Urothelium cell line (cell line): Measurements from ENCODE around the gene YIPF4.
"Not testable (repeated sequence)": the region's sequence is repeated elsewhere in the genome, so short reads cannot be mapped to it uniquely, and the experiment has no call there.

Experiments
- DNase-seq: peaks from one replicate; pipeline ENCODE4 v3.0.0; 2011; ENCODE audit warnings: low spot score, mixed read lengths
- FAIRE-seq: peaks from 2 replicates; lab custom pipeline; 2011; peaks lifted over from hg19 to GRCh38; lab: Jason Lieb, UNC

Gene YIPF4

GRCh38 chr2:32277674-32278477, at the start of gene YIPF4:
TSS of gene YIPF4 (plus strand) at chr2:32277904. CDS start at chr2:32278156, 252 bp downstream.
- no peak for FAIRE-seq

DNA sequence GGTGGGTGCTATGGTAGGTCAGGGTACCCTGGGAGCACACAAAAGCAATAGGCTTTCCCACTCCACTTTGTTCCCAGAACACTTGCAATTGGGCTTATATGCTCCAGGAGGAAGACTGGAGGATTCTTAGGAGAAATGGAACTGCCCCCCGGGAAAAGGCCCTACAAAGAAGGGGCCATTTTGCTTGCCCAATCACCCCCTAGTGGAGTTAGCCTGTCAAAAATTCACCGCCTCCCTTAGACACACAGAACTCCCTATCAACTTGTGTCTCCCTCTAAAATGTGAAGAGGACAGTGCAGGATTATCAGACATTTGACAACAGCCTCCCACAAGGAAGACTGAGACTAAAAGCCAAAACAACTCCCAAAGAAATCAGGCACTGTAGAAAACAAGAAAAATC, 49.5 kb upstream of the YIPF4 start:
- FAIRE-seq (no peak), DNase-seq (no peak)

More at GRCh38 chr2:32277674-32278477, at the start of gene YIPF4:
- peak; percentile 99 for DNase-seq

DNA sequence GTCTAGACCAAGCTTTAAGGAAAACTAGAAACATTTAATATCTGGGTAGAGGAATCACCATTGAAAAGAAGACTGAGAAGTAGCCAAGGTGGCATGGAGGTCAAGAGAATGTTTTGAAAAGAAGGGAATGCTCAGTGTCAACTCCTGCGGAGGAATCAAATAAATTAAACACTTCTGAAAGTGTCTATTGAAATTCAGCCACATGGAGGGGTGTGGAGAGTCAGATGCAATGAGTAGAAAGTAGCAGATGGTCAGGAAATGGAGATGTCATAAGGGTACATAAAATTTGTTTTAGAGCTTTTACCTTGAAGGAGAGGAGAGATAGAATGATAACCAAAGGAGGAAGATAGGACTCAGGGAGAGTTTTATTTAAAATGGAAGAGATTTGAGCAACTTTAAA, 48.1 kb upstream of the YIPF4 start:
- DNase-seq (no peak), FAIRE-seq (no peak)

GRCh38 chr2:32231959-32232358, 45.7 kb upstream of the YIPF4 start:
- no peak for DNase-seq
- no peak for FAIRE-seq

- no peak for FAIRE-seq
- DNase-seq = no peak
Observed at GRCh38 chr2:32235315-32235714, 42.4 kb upstream of the YIPF4 start.

DNA sequence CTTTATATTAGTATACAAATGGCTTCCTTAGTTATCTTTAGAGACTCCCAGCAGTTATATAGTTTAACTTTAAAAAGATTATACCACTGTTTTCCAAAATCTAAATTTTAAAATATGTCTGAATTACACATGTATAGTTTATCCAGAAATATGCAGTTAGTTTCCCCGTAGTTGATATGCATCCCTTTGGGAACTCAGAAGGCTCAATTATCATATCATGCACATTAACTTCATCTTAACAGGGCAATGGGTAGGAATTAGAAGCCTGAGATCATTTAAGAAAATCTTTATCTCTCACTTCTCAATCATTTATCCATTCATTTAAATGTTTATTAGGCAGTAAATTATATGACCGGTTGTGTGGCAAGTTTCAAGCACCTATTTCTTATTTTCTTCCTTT, 40.2 kb upstream of the YIPF4 start:
- no peak for FAIRE-seq
- DNase-seq = no peak

DNA sequence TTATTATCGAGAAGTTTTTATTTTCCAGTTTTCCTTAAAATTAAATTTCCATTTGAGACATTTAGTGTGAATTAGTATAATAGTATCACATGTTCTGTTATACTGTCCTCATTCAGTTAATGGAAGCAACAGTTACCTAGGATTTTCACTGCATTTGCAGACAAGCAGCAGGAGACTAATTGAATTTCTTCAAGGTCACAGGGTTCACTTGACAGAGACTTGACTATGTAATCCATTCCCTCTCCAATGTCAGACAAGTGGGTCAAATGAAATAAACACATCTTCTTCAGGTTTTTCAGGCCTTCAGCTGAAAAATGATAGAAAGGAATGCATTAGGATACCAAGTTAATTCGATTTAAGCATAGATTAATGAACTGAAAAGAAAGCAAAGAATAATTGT, 39.7 kb upstream of the YIPF4 start:
- no peak for FAIRE-seq
- DNase-seq = no peak

DNA sequence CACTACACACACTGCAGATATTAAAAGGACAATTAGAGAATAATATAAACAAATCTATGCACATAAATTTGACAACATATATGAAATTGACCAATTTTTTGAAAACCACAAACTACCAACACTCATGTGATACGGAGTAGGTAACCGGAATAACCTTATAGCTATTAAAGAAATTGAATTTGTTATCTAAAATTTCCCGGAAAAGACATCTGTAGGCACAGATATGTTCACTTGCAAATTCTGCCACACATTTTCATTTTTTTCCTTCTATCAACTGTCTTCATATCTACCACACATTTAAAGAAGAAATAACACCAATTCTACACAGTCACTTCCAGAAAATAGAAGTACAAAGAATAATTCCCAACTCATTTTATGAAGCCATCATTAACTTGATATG, 35.4 kb upstream of the YIPF4 start:
- no peak for DNase-seq

GRCh38 chr2:32246911-32247310, 30.8 kb upstream of the YIPF4 start:
- DNase-seq (no peak), FAIRE-seq (no peak)

More for the DNA sequence above, 35.4 kb upstream of the YIPF4 start:
- no peak for FAIRE-seq

DNA sequence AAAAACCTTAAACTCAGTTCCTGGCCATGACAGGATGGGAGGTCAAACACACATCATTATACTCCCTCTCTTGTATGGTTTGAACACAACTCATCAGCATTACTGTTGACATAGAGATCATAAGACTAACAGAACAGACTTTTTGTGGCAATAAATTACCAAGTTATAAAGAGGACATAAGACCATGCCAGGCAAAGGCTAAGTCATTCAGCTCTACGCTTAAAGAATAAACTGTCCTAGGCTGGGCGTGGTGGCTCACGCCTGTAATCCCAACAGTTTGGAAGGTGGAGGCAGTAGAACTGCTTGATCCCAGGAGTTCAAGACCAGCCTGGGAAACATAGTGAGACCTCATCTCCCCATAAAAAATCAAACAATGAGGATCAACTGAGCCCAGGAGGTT, 29.4 kb upstream of the YIPF4 start:
- FAIRE-seq (no peak), DNase-seq (no peak)

GRCh38 chr2:32249731-32250236, 27.9 kb upstream of the YIPF4 start:
- FAIRE-seq (no peak), DNase-seq (no peak)

GRCh38 chr2:32250290-32250689, 27.4 kb upstream of the YIPF4 start:
- FAIRE-seq (no peak), DNase-seq (no peak)

DNA sequence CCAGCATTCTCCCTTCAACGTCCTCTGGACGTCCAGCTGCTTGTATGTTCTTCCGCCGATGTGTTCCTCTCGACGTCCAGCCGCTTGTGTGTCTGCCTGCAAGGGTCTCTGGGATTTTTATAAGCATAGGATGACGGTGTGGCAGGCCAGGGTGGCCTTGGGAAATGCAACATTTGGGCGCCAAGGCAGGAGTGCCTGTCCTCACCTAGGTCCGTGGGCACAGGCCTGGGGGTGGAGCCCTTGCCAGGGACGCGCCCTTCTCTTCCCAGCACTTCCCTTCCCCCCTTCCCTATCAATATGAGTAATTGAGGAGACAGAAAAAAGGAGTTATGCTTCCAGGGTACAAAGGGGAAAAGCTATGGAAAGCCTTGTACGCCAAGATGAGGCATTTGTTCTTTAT, 19.5 kb upstream of the YIPF4 start:
- FAIRE-seq = no peak
- no peak for DNase-seq

GRCh38 chr2:32260376-32260775, 17.3 kb upstream of the YIPF4 start:
- FAIRE-seq (no peak), DNase-seq (no peak)

DNA sequence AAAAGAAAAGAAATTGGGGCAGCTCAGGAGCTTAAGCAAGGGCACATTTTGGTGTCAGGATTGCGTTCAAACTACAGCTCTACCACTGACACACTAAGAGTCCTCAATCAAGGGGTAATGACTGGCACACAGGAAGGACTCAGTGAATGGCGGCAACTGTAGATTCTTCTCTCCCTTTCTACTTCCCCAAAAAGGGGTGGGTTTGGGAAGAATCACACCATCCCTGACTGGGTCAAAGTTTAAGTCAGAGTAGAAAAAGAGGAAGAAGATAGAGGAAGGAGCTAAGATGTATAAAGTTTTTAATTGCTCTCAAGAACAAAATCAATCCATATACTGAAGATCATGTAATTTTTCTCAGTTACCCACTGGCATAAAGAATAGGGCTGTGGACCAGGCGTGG, 15.6 kb upstream of the YIPF4 start:
- DNase-seq = no peak
- no peak for FAIRE-seq

DNA sequence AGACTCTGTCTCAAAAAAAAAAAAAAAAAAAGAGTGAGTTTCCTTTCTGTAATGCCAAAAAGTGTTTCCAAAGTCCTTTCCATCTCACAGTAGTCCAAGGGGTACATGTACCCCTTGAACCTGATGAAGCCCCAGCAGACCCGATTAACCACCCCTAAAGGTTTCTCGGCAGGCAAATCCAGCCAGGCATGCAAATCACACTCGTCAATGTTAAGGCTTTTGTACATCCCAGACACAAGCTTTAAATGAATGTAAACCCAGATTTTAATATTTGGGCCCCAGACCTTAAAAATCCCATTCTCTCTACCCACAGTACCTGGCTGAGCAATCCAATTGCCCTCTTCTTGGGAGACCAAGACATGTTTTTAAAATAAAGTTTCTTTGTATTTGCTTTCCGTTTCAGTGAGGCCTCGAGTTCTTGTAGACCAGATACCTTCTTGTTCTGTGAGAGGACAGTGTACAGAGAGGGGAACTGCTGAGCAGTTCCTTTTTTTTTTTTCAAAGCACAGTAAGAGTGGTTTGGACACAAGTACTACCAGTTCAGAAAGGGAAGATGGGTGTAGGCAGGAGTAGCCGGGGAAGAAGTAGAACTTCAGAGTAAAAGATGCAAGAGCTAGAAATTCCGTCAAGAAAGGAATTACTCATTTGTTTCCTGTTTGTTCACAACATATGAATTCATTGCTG, 13.1 kb upstream of the YIPF4 start, which contains the start of gene NLRC4:
Gene NLRC4 (minus strand): TSS at position 465 of the 684 bp plus-strand sequence. CDS start 8,111 bp downstream, outside the sequence.
- FAIRE-seq = no peak
- DNase-seq = no peak

- DNase-seq (no peak), FAIRE-seq (no peak)
Observed at GRCh38 chr2:32271063-32271462, 6.6 kb upstream of the YIPF4 start.

- no peak for FAIRE-seq
- no peak for DNase-seq
Observed at GRCh38 chr2:32272279-32272678, 5.4 kb upstream of the YIPF4 start.

- DNase-seq (no peak), FAIRE-seq (no peak)
Observed at GRCh38 chr2:32274289-32274688, 3.4 kb upstream of the YIPF4 start.

GRCh38 chr2:32275790-32276189, 1.9 kb upstream of the YIPF4 start:
- not testable (repeated sequence) for FAIRE-seq, DNase-seq

DNA sequence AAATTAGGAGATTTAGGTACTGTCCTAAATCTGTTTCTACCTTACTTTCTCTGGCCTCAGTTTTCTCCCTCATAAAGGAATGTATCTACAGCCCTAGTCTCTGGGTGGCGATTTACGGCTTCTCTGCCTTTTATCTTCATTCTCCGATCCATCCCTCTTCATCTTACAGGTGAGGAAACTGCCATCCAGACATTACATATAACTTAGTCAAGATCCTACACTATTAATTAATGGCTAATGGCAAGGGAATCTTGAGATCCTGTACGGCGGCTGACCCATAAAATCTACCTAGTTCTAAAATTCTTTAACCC, 386 bp upstream of the YIPF4 start:
- FAIRE-seq = no peak
- no peak for DNase-seq

DNA sequence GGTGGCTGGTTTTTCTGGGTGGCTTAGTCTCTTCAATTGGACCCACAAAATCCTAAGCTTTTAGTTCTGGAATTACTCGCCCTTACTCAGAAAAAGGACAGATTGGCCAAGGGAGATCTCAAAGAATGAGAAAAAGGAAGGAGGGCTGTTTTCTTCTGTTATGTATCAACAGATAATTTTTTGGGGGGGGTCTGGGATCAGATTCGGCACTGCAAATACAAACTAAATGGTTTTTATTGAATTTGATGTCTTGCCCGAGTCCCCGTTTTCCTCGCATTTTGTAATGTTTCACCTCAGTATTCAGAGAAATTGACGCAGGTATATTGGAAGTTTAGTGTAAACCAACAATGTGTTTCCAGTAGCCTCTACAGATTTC, 762 bp downstream of the YIPF4 start:
- FAIRE-seq (no peak), DNase-seq (no peak)
